ENCODE data around the gene NISCH. TPM values are rescaled to one million over a fixed set of nuclear protein-coding genes. Genes with fewer than 3 reads are reported as not detected.

NISCH gene
- total RNA-seq, 1 experiment from 2014 or later = 60.4 TPM

DNA sequence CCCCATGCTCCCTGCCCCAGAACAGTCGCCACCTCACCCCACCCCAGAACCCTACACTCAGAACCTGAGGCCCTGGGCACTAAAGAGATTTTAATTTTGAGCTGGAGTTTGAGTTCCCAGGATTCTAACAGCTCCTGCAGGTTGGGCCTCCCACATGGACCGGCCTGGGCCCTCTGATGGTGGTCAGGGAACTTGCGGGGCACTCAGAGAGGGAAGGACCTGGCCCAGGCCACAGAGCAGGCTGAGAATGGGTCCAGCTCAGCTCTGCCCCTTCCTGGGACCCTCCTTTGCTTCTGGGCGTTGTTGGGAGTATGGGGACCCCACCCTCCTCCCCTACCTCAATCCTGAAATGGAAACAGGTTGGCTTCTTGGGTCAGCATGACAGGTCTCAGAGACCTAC lies 9.4 kb upstream of the NISCH start:
- H3K27me3 ChIP-seq (ENCODE audit: low read length) = no peaks in the 10 kb centered on the region
- no peak overlapping the region for H3K9ac ChIP-seq (ENCODE audit: low read length)
- no TSS peak for BruUV-seq (replicated peaks)
- H3K27ac ChIP-seq (ENCODE audit: low read length) = no peak overlapping the region
- H3K9me3 ChIP-seq (ENCODE audit: low read length) = no peaks in the 10 kb centered on the region
- no peaks in the 10 kb centered on the region for H3F3A ChIP-seq (ENCODE audit: low read length, unreplicated experiment)
- CTCF ChIA-PET = interaction anchor here (0.6 to 1.2 kb wide), 2 partner anchors 8 to 34 kb away, joined by 3 to 7 read pairs; no protein-coding TSS in a partner anchor
- peaks cover 6% of the 10 kb centered on the region for H3K4me1 ChIP-seq (ENCODE audit: insufficient read depth, low read length)
- H3K4me3 ChIP-seq (ENCODE audit: low read length) = no peak overlapping the region
- ATAC-seq = no peak
- intact Hi-C loops (cut with micrococcal nuclease) = no loop called here
- H3K9me2 ChIP-seq (replicated peaks; ENCODE audit: low read length) = no peaks in the 10 kb centered on the region
- DNase-seq = no peak
- TF ChIP-seq EZH2phosphoT487 (IDR thresholded peaks at IDR 0.05; ENCODE audit: borderline replicate concordance, low read length) (no peak), EZH2 (IDR thresholded peaks at IDR 0.05; ENCODE audit: low read length, unreplicated experiment) (no peak)
- TF ChIP-seq, protein P1, sequence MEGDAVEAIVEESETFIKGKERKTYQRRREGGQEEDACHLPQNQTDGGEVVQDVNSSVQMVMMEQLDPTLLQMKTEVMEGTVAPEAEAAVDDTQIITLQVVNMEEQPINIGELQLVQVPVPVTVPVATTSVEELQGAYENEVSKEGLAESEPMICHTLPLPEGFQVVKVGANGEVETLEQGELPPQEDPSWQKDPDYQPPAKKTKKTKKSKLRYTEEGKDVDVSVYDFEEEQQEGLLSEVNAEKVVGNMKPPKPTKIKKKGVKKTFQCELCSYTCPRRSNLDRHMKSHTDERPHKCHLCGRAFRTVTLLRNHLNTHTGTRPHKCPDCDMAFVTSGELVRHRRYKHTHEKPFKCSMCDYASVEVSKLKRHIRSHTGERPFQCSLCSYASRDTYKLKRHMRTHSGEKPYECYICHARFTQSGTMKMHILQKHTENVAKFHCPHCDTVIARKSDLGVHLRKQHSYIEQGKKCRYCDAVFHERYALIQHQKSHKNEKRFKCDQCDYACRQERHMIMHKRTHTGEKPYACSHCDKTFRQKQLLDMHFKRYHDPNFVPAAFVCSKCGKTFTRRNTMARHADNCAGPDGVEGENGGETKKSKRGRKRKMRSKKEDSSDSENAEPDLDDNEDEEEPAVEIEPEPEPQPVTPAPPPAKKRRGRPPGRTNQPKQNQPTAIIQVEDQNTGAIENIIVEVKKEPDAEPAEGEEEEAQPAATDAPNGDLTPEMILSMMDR (conservative IDR thresholded peaks at IDR 0.05; ENCODE audit: low read depth, low read length) = no peak
- H3K36me3 ChIP-seq (ENCODE audit: low read depth, low read length) = no peaks in the 10 kb centered on the region
- H3K4me2 ChIP-seq (ENCODE audit: low read length) = no peak overlapping the region
- no peaks in the 10 kb centered on the region for H4K20me1 ChIP-seq (ENCODE audit: low read length)
- POLR2A ChIA-PET (ENCODE audit: unreplicated experiment) = no interaction called here
- no peaks in the 10 kb centered on the region for H3K79me2 ChIP-seq (ENCODE audit: low read length)
- no peak overlapping the region for H2AFZ ChIP-seq (ENCODE audit: low read length)

DNA sequence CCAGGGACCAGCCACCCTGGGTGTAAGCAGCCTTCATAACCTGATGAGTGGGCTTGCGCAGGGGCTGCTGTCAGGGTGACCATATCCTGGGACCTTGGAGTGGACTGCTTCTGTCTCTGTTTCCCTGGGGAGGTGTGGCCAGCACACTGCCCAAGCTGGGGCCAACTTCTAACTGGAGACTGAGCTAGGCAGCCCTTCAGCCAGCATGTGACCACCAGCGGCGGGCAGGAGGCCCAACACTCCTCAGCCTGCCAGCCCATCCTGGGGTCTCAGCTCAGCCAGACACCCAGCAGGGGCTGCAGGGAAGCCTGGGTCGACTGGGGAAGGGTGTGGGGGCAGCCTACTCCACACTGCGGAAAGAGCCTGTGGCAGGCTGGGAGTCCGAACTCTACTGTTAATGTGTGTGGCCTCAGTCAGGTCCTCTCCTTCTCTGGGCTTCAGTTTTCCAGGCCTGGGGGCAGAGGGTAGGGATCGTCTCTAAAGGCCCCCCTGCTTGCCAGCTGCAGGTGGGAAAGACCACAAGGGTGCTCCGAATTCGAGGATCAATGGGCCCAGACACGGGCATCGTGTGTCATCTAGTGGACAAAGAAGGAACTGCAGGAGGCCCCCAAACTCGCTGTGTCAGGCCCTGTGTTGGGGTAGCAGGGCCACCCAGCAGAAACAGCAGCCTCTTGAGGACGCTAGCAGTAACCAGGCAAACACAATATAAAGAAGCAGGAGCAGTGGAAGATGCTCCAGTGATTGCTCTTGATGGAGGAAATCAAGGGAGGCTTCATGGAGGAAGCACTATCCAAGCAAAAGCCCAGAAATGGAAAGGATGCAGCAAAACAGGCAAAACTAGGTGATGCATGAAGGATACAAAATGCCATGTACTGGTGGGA lies 8.5 kb upstream of the NISCH start:
- H4K20me1 ChIP-seq (ENCODE audit: low read length) = no peaks in the 10 kb centered on the region
- intact Hi-C loops (cut with micrococcal nuclease) = loop anchor here (1.0 kb wide), 2 partner anchors 19 to 35 kb away; no protein-coding TSS in a partner anchor
- no peak overlapping the region for H3K27ac ChIP-seq (ENCODE audit: low read length)
- CTCF ChIA-PET = interaction anchor here (0.6 to 1.5 kb wide), 3 partner anchors 21 to 35 kb away, joined by 3 to 7 read pairs (median 4); no protein-coding TSS in a partner anchor
- H3K4me3 ChIP-seq (ENCODE audit: low read length) = no peak overlapping the region
- no peaks in the 10 kb centered on the region for H3K36me3 ChIP-seq (ENCODE audit: low read depth, low read length)
- peaks cover 6% of the 10 kb centered on the region for H3K4me1 ChIP-seq (ENCODE audit: insufficient read depth, low read length)
- H3K9me2 ChIP-seq (replicated peaks; ENCODE audit: low read length) = no peaks in the 10 kb centered on the region
- H3K27me3 ChIP-seq (ENCODE audit: low read length) = no peaks in the 10 kb centered on the region
- BruUV-seq (replicated peaks) = no TSS peak
- H3K79me2 ChIP-seq (ENCODE audit: low read length) = no peaks in the 10 kb centered on the region
- POLR2A ChIA-PET (ENCODE audit: unreplicated experiment) = no interaction called here
- TF ChIP-seq, protein P1 (conservative IDR thresholded peaks at IDR 0.05; ENCODE audit: low read depth, low read length) = peak; percentile 98
- no peak for TF ChIP-seq EZH2phosphoT487 (IDR thresholded peaks at IDR 0.05; ENCODE audit: borderline replicate concordance, low read length)
- H3K9me3 ChIP-seq (ENCODE audit: low read length) = no peaks in the 10 kb centered on the region
- peak; percentile 44 for ATAC-seq
- H2AFZ ChIP-seq (ENCODE audit: low read length) = peak overlapping the region; percentile 41; the same call in 1 of the 2 replicates
- no peak overlapping the region for H3K9ac ChIP-seq (ENCODE audit: low read length)
- no peak overlapping the region for H3K4me2 ChIP-seq (ENCODE audit: low read length)
- no peaks in the 10 kb centered on the region for H3F3A ChIP-seq (ENCODE audit: low read length, unreplicated experiment)
- DNase-seq = peak; percentile 80

Data from PC-3 (cell line).